ENCODE measurements around the gene CCM2L.
A peak's percentile ranks its signal among the peaks of the same experiment; 100 is the strongest.

- no peak for TF ChIP-seq POLR2A (IDR thresholded peaks at IDR 0.05; ENCODE audit: low read depth, low read length)
- no peak for TF ChIP-seq PAX5 (IDR thresholded peaks at IDR 0.05; ENCODE audit: insufficient read depth, low read length, severe bottlenecking)
- TF ChIP-seq POLR2AphosphoS5 (IDR thresholded peaks at IDR 0.05; ENCODE audit: low read depth, low read length), result no peak
- TF ChIP-seq SPI1 (IDR thresholded peaks at IDR 0.05; ENCODE audit: low read depth, low read length), result peak; percentile 32; the same call in 1 of the 2 replicates
These were observed 40.8 kb downstream of the CCM2L start for GRCh38 chr20:32050851-32051556.
